Testis (tissue), 2 donors: ENCODE results near the gene ADAMTSL1.

Experiments
- POLR2A ChIP-seq: fragments of 450-650 bp; IDR thresholded peaks from one replicate; pipeline ENCODE4 v1.6.1; 2017; ENCODE audit warnings: antibody characterized with exemption, mild to moderate bottlenecking, moderate library complexity
- TF ChIP-seq, protein P1 (sequence below), 3 experiments: fragments of 450-650 bp in 2 of 3; fragments of 200-600 bp in 1 of 3; sonication (generic) in 1 of 3; IDR thresholded peaks; one replicate each; pipeline ENCODE4 v1.5.1; 2016 to 2019; ENCODE audit warnings: antibody characterized with exemption in 3 of 3, mild to moderate bottlenecking in 2 of 3, moderate library complexity in 1 of 3

DNA sequence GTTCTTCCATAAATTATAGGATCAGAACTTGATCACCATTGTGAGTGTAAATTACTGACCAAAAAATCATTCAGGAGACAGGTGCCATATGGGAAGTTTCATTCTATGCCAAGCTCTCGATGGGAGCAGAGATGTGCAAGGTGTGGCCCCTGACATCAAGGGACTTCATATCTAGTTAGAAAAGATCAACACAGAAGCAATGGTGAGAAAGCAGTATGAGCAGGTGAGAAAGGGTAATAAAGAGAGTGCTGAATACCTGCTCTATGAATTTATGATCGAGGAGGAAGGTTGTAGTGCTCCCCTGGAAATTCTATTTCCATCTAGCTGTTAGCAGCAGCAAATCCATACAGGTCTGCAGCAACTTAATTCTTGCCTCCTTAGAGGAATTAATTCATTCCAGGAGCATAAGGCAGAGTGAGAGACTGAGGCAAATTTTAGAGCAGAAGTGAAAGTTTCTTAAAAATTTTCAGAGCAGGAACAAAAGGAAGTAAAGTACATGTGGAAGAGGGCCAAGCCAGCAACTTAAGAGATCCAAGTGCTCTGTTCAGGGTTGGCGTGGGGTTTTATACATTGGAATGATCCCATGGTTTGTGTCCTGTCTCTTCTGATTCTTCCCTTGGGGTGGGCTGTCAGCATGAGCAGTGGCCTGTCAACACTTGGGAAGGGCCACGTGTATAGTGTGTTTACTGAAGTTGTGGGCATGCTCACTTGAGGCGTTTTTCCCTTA, 377.3 kb downstream of the ADAMTSL1 start:
- TF ChIP-seq, protein P1, sequence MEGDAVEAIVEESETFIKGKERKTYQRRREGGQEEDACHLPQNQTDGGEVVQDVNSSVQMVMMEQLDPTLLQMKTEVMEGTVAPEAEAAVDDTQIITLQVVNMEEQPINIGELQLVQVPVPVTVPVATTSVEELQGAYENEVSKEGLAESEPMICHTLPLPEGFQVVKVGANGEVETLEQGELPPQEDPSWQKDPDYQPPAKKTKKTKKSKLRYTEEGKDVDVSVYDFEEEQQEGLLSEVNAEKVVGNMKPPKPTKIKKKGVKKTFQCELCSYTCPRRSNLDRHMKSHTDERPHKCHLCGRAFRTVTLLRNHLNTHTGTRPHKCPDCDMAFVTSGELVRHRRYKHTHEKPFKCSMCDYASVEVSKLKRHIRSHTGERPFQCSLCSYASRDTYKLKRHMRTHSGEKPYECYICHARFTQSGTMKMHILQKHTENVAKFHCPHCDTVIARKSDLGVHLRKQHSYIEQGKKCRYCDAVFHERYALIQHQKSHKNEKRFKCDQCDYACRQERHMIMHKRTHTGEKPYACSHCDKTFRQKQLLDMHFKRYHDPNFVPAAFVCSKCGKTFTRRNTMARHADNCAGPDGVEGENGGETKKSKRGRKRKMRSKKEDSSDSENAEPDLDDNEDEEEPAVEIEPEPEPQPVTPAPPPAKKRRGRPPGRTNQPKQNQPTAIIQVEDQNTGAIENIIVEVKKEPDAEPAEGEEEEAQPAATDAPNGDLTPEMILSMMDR (IDR thresholded peaks at IDR 0.05): no peak
- TF ChIP-seq POLR2A: no peak
